GM21390 (cell line): Measurements from ENCODE around the gene ZNF331.

ENCODE experiments used
- ATAC-seq: cut with Tn5 transposase; IDR thresholded peaks from one replicate; pipeline ENCODE4 v1.9.1; 2021; ENCODE audit not compliant: unreplicated experiment

Gene ZNF331

DNA sequence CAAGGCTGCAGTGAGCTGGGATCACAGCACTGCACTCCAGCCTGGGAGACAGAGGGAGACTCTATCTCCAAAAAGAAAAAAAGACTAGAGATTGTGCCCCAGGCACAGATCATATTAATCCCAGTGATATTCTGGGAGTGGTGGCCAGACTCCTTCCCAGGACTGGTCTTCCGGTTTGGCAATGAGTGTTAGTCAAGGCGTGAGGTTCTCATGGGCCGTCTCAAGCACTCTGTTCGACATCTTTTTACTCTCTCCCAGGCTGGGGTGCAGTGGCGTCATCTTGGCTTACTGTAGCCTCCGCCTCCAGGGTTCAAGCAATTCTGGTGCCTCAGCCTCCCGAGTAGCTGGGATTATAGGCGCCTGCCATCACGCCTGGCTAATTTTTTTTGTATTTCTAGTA, 88.5 kb downstream of the ZNF331 start:
- no peak for ATAC-seq

DNA sequence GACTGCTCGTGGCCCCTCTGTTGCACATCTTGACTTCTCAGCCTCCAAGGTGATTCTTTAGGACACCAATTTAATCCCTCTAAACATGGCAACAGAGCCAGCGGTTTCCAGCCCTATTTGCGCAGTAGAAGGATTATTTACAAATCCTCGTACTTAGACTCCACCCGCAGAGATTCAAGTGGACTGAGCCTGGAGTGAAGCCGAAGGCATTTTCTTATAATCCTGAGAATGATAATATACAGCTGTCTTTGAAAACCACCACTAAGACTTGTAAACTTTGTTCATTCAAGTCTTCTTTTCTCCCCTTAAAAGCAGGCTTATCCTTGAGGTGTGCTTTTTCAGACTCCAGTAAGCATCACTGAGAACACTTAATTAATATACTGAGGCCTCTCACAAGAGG, 89.0 kb downstream of the ZNF331 start:
- no peak for ATAC-seq
